Right atrium auricular region (tissue), 2 donors: Measurements from ENCODE around the gene BNC1. TPM values are rescaled to one million over a fixed set of nuclear protein-coding genes. Genes with fewer than 3 reads are reported as not detected.

Experiments used
- DNase-seq: peaks from one replicate; pipeline ENCODE4 v3.0.0-alpha.2; 2019; ENCODE audit warnings: low spot score
- H3K27ac ChIP-seq, 2 donors: fragments of 200-600 bp; sonication (generic); 1 replicate in 1 of 2; 2 replicates in 1 of 2; pipeline ENCODE4 v1.5.1; 2016 to 2019
- H3K27me3 ChIP-seq, 2 donors: fragments of 200-600 bp; sonication (generic); one replicate each; pipeline versions ENCODE4 v1.5.1 to v1.6.0; 2017 to 2019
- H3K36me3 ChIP-seq: fragments of 200-600 bp; sonication (generic); one replicate; pipeline ENCODE4 v1.5.1; 2016
- H3K4me1 ChIP-seq, 2 donors: fragments of 200-600 bp; sonication (generic); one replicate each; pipeline versions ENCODE4 v1.5.1 to v1.6.0; 2017 to 2019
- H3K4me3 ChIP-seq, 2 donors: fragments of 200-600 bp; sonication (generic); 1 replicate in 1 of 2; 2 replicates in 1 of 2; pipeline ENCODE4 v1.5.1; 2017 to 2019; ENCODE audit warnings: mild to moderate bottlenecking in 1 of 2, moderate library complexity in 1 of 2
- H3K9me3 ChIP-seq, 2 donors: fragments of 200-600 bp; sonication (generic); one replicate each; pipeline ENCODE4 v1.5.1; 2019
- CTCF ChIP-seq, 2 donors: fragments of 200-600 bp; sonication (generic); IDR thresholded peaks; one replicate each; pipeline ENCODE4 v1.5.1; 2019; ENCODE audit warnings: antibody characterized with exemption in 2 of 2
- total RNA-seq, 2 donors: library from RNA; depleted of rRNA; stranded (reverse); fragments of >200 nt; gene quantifications; one replicate each; pipeline ENCODE4 v1.1.0, GENCODE V29; 2016

BNC1 gene
- total RNA-seq, 2 donors from 2014 or later: 5.4 to 15.6 TPM

GRCh38 chr15:83278191-83278590, 6.3 kb downstream of the BNC1 start:
- Histone ChIP-seq H3K27ac (no peak overlapping the region), H3K4me3 (no peak overlapping the region), H3K27me3 (peaks cover 0 to 7% of the 10 kb centered on the region in 2 donors), H3K9me3 (no peaks in the 10 kb centered on the region), H3K36me3 (no peaks in the 10 kb centered on the region), H3K4me1 (no peaks in the 10 kb centered on the region)
- DNase-seq: no peak
- TF ChIP-seq CTCF (IDR thresholded peaks at IDR 0.05): no peak

- Histone ChIP-seq H3K9me3 (no peaks in the 10 kb centered on the region), H3K4me1 (no peaks in the 10 kb centered on the region), H3K27ac (no peak overlapping the region), H3K36me3 (no peaks in the 10 kb centered on the region), H3K4me3 (no peak overlapping the region), H3K27me3 (no peaks in the 10 kb centered on the region)
- no peak for DNase-seq
- no peak for TF ChIP-seq CTCF (IDR thresholded peaks at IDR 0.05)
Observed at GRCh38 chr15:83276661-83277060, 7.8 kb downstream of the BNC1 start.

- Histone ChIP-seq H3K9me3 (no peaks in the 10 kb centered on the region), H3K27ac (no peak overlapping the region), H3K4me1 (no peaks in the 10 kb centered on the region), H3K4me3 (no peak overlapping the region), H3K27me3 (no peaks in the 10 kb centered on the region), H3K36me3 (no peaks in the 10 kb centered on the region)
- TF ChIP-seq CTCF (IDR thresholded peaks at IDR 0.05): no peak
- DNase-seq: no peak
Observed at GRCh38 chr15:83275412-83275811, 9.1 kb downstream of the BNC1 start.

GRCh38 chr15:83270176-83270575, 14.3 kb downstream of the BNC1 start:
- DNase-seq: no peak
- Histone ChIP-seq H3K9me3 (no peaks in the 10 kb centered on the region), H3K4me1 (no peaks in the 10 kb centered on the region), H3K27me3 (no peaks in the 10 kb centered on the region), H3K36me3 (no peaks in the 10 kb centered on the region), H3K4me3 (no peak overlapping the region), H3K27ac (no peak overlapping the region)
- no peak for TF ChIP-seq CTCF (IDR thresholded peaks at IDR 0.05)

GRCh38 chr15:83268147-83268546, 16.3 kb downstream of the BNC1 start:
- no peak overlapping the region for H3K4me3 ChIP-seq

More at GRCh38 chr15:83268147-83268546, 16.3 kb downstream of the BNC1 start:
- Histone ChIP-seq H3K36me3 (no peaks in the 10 kb centered on the region), H3K27ac (no peak overlapping the region), H3K4me1 (no peaks in the 10 kb centered on the region), H3K9me3 (no peaks in the 10 kb centered on the region), H3K27me3 (no peaks in the 10 kb centered on the region)
- no peak for TF ChIP-seq CTCF (IDR thresholded peaks at IDR 0.05)
- no peak for DNase-seq
